DMS153 treated with DMSO at 0.1 percent for 48 hours (cell line): ENCODE results near the gene SLC12A1.

Experiments
- DNase-seq: peaks from one replicate; lab custom pipeline; 2025; ENCODE audit not compliant: unreplicated experiment; lab: John Stamatoyannopoulos, UW

Gene SLC12A1

GRCh38 chr15:48345516-48345915, 139.4 kb downstream of the SLC12A1 start:
- DNase-seq = no peak

GRCh38 chr15:48352474-48353072, 146.5 kb downstream of the SLC12A1 start:
- peak; percentile 25 for DNase-seq
